ENCODE measurements around the gene MAGI1.
"Not testable (repeated sequence)": the region's sequence is repeated elsewhere in the genome, so short reads cannot be mapped to it uniquely, and the experiment has no call there.

MAGI1 gene

GRCh38 chr3:65607965-65608460, 430.7 kb downstream of the MAGI1 start:
- H3K9ac ChIP-seq (ENCODE audit: low read length); H3K23ac ChIP-seq (ENCODE audit: low read length); H3K4ac ChIP-seq (ENCODE audit: low read depth, low read length); H2BK120ac ChIP-seq (ENCODE audit: low read depth, low read length); H3K36me3 ChIP-seq (ENCODE audit: control insufficient read depth, insufficient read depth, low read length); H3K27ac ChIP-seq (ENCODE audit: low read depth, low read length); H2BK15ac ChIP-seq (replicated peaks; ENCODE audit: low read depth); H3K56ac ChIP-seq (ENCODE audit: low read length); H2AK5ac ChIP-seq (ENCODE audit: low read length); H3K4me3 ChIP-seq (ENCODE audit: low read length); H4K5ac ChIP-seq (ENCODE audit: low read length); H2BK5ac ChIP-seq (ENCODE audit: low read length); H3K18ac ChIP-seq (ENCODE audit: low read length); H3K79me1 ChIP-seq (ENCODE audit: low read length); H3K27me3 ChIP-seq (ENCODE audit: insufficient read depth, low read length, poor library complexity); H3K4me1 ChIP-seq (ENCODE audit: control insufficient read depth, low read depth, low read length); H4K8ac ChIP-seq (ENCODE audit: low read depth, low read length); H3K4me2 ChIP-seq (ENCODE audit: low read length); DNase-seq; H3K79me2 ChIP-seq (ENCODE audit: control insufficient read depth, insufficient read depth, low read length): not testable (repeated sequence)
- WGBS (ENCODE audit: extremely low coverage, insufficient coverage, low lambda C conversion rate), result no CpG with 5 or more reads among the region's 8 CpGs

GRCh38 chr3:65607101-65607500, 431.6 kb downstream of the MAGI1 start:
- no peak overlapping the region for H3K18ac ChIP-seq (ENCODE audit: low read length)
- H3K23ac ChIP-seq (ENCODE audit: low read length), result no peak overlapping the region
- H3K79me1 ChIP-seq (ENCODE audit: low read length), result no peaks in the 10 kb centered on the region
- H3K56ac ChIP-seq (ENCODE audit: low read length), result no peak overlapping the region
- H2AK5ac ChIP-seq (ENCODE audit: low read length), result no peak overlapping the region
- no peak overlapping the region for H3K4me2 ChIP-seq (ENCODE audit: low read length)
- no peak overlapping the region for H2BK5ac ChIP-seq (ENCODE audit: low read length)
- H3K9ac ChIP-seq (ENCODE audit: low read length), result no peak overlapping the region
- H4K8ac ChIP-seq (ENCODE audit: low read depth, low read length), result no peak overlapping the region
- no peaks in the 10 kb centered on the region for H3K36me3 ChIP-seq (ENCODE audit: control insufficient read depth, insufficient read depth, low read length)
- no peaks in the 10 kb centered on the region for H3K27me3 ChIP-seq (ENCODE audit: insufficient read depth, low read length, poor library complexity)
- no peaks in the 10 kb centered on the region for H3K79me2 ChIP-seq (ENCODE audit: control insufficient read depth, insufficient read depth, low read length)
- H3K4me1 ChIP-seq (ENCODE audit: control insufficient read depth, low read depth, low read length), result no peaks in the 10 kb centered on the region
- no peak for DNase-seq
- no peak overlapping the region for H3K27ac ChIP-seq (ENCODE audit: low read depth, low read length)
- H2BK15ac ChIP-seq (replicated peaks; ENCODE audit: low read depth), result no peak overlapping the region
- H2BK120ac ChIP-seq (ENCODE audit: low read depth, low read length), result no peak overlapping the region
- no peak overlapping the region for H4K5ac ChIP-seq (ENCODE audit: low read length)
- no peak overlapping the region for H3K4me3 ChIP-seq (ENCODE audit: low read length)
- no peak overlapping the region for H3K4ac ChIP-seq (ENCODE audit: low read depth, low read length)

- Histone ChIP-seq H3K36me3 (ENCODE audit: control insufficient read depth, insufficient read depth, low read length) (no peaks in the 10 kb centered on the region), H4K8ac (ENCODE audit: low read depth, low read length) (no peak overlapping the region)
- no CpG with 5 or more reads among the region's 5 CpGs for WGBS (ENCODE audit: extremely low coverage, insufficient coverage, low lambda C conversion rate)
These were observed 432.8 kb downstream of the MAGI1 start for GRCh38 chr3:65605876-65606432.

DNA sequence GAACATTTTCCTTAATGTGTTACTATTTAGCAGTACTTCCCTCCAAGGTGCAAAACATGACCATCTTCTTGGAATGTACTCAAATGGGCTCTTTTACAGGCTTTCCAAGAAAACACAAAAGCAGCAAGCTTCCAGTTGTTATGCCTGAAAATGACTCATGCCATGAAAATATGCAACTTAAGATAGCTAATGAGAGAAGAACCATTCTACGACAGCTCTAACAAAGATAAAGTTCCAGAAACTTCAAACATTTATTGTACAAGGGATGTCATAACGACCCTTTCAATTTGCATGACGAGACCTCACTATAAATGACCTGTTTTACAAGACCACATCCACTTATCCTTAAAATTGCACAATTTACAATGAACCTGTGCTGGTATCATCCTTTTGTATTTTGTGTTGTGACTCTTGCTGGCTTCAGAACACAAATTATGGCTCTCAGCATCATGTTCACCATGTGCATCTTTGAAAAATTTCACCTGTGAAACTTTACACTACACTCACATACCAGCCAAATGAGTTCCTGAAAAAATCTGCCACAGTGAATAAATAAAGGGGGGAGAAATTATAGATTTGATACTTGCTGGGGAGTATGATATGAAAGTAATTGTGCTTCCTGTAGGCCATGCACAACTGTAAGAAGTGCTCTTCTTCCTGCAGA, 433.7 kb downstream of the MAGI1 start:
- Histone ChIP-seq H4K8ac (ENCODE audit: low read depth, low read length) (no peak overlapping the region), H3K4me3 (ENCODE audit: low read length) (no peak overlapping the region), H2AK5ac (ENCODE audit: low read length) (no peak overlapping the region), H3K36me3 (ENCODE audit: control insufficient read depth, insufficient read depth, low read length) (no peaks in the 10 kb centered on the region), H3K18ac (ENCODE audit: low read length) (no peak overlapping the region), H3K4me2 (ENCODE audit: low read length) (no peak overlapping the region), H3K4ac (ENCODE audit: low read depth, low read length) (no peak overlapping the region), H3K56ac (ENCODE audit: low read length) (no peak overlapping the region), H4K5ac (ENCODE audit: low read length) (no peak overlapping the region), H2BK5ac (ENCODE audit: low read length) (no peak overlapping the region), H3K4me1 (ENCODE audit: control insufficient read depth, low read depth, low read length) (no peaks in the 10 kb centered on the region), H2BK120ac (ENCODE audit: low read depth, low read length) (no peak overlapping the region), H3K9ac (ENCODE audit: low read length) (no peak overlapping the region), H3K79me1 (ENCODE audit: low read length) (peaks cover 3% of the 10 kb centered on the region), H3K23ac (ENCODE audit: low read length) (no peak overlapping the region), H2BK15ac (replicated peaks; ENCODE audit: low read depth) (no peak overlapping the region), H3K79me2 (ENCODE audit: control insufficient read depth, insufficient read depth, low read length) (no peaks in the 10 kb centered on the region), H3K27ac (ENCODE audit: low read depth, low read length) (no peak overlapping the region), H3K27me3 (ENCODE audit: insufficient read depth, low read length, poor library complexity) (no peaks in the 10 kb centered on the region)
- no CpG with 5 or more reads among the region's 3 CpGs for WGBS (ENCODE audit: extremely low coverage, insufficient coverage, low lambda C conversion rate)
- no peak for DNase-seq

More at GRCh38 chr3:65605876-65606432, 432.8 kb downstream of the MAGI1 start:
- H2BK5ac ChIP-seq (ENCODE audit: low read length), result no peak overlapping the region
- peaks cover under 1% of the 10 kb centered on the region for H3K79me1 ChIP-seq (ENCODE audit: low read length)
- H3K27me3 ChIP-seq (ENCODE audit: insufficient read depth, low read length, poor library complexity), result no peaks in the 10 kb centered on the region
- no peak overlapping the region for H3K4me3 ChIP-seq (ENCODE audit: low read length)
- H3K27ac ChIP-seq (ENCODE audit: low read depth, low read length), result no peak overlapping the region
- no peak for DNase-seq
- no peak overlapping the region for H2BK120ac ChIP-seq (ENCODE audit: low read depth, low read length)
- no peak overlapping the region for H3K9ac ChIP-seq (ENCODE audit: low read length)
- H3K4me2 ChIP-seq (ENCODE audit: low read length), result no peak overlapping the region
- H3K79me2 ChIP-seq (ENCODE audit: control insufficient read depth, insufficient read depth, low read length), result no peaks in the 10 kb centered on the region
- no peak overlapping the region for H3K4ac ChIP-seq (ENCODE audit: low read depth, low read length)
- no peak overlapping the region for H3K56ac ChIP-seq (ENCODE audit: low read length)
- no peak overlapping the region for H4K5ac ChIP-seq (ENCODE audit: low read length)
- H3K23ac ChIP-seq (ENCODE audit: low read length), result no peak overlapping the region
- H3K4me1 ChIP-seq (ENCODE audit: control insufficient read depth, low read depth, low read length), result no peaks in the 10 kb centered on the region
- no peak overlapping the region for H3K18ac ChIP-seq (ENCODE audit: low read length)
- no peak overlapping the region for H2BK15ac ChIP-seq (replicated peaks; ENCODE audit: low read depth)
- no peak overlapping the region for H2AK5ac ChIP-seq (ENCODE audit: low read length)

DNA sequence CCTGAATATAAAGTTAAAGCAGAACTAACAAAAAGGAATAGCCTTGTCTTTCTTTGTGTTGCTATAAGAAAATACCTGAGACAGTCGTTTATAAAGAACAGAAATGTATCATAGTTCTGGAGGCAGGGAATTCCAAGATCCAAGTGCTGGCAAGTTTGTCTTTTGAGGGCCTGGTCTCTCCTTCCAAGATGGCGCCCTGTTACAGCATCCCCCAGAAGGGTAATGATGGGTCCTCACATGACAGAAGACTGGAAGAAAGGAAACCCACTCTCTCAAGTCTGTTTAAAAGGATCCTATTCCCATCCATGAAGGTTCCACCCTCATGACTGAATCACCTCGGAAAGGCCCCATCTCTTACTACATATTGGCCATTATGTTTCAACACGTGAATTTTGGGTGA, 435.1 kb downstream of the MAGI1 start:
- H3K4me1 ChIP-seq (ENCODE audit: control insufficient read depth, low read depth, low read length), result no peaks in the 10 kb centered on the region
- no peak overlapping the region for H3K27ac ChIP-seq (ENCODE audit: low read depth, low read length)
- H2BK15ac ChIP-seq (replicated peaks; ENCODE audit: low read depth), result no peak overlapping the region

GRCh38 chr3:65600888-65601287, 437.8 kb downstream of the MAGI1 start:
- Histone ChIP-seq H3K23ac (ENCODE audit: low read length) (no peak overlapping the region), H3K4me3 (ENCODE audit: low read length) (no peak overlapping the region), H3K4me2 (ENCODE audit: low read length) (no peak overlapping the region), H4K8ac (ENCODE audit: low read depth, low read length) (no peak overlapping the region), H4K5ac (ENCODE audit: low read length) (no peak overlapping the region), H2AK5ac (ENCODE audit: low read length) (no peak overlapping the region), H3K9ac (ENCODE audit: low read length) (no peak overlapping the region), H3K56ac (ENCODE audit: low read length) (no peak overlapping the region), H2BK5ac (ENCODE audit: low read length) (no peak overlapping the region), H3K4me1 (ENCODE audit: control insufficient read depth, low read depth, low read length) (peaks cover 2% of the 10 kb centered on the region), H3K4ac (ENCODE audit: low read depth, low read length) (no peak overlapping the region), H3K36me3 (ENCODE audit: control insufficient read depth, insufficient read depth, low read length) (no peaks in the 10 kb centered on the region), H2BK120ac (ENCODE audit: low read depth, low read length) (no peak overlapping the region), H3K27me3 (ENCODE audit: insufficient read depth, low read length, poor library complexity) (no peaks in the 10 kb centered on the region), H3K79me1 (ENCODE audit: low read length) (peaks cover 4% of the 10 kb centered on the region), H3K18ac (ENCODE audit: low read length) (no peak overlapping the region), H3K27ac (ENCODE audit: low read depth, low read length) (no peak overlapping the region), H2BK15ac (replicated peaks; ENCODE audit: low read depth) (no peak overlapping the region), H3K79me2 (ENCODE audit: control insufficient read depth, insufficient read depth, low read length) (peaks cover 2% of the 10 kb centered on the region)
- no peak for DNase-seq
- WGBS (ENCODE audit: extremely low coverage, insufficient coverage, low lambda C conversion rate), result no CpG with 5 or more reads among the region's 2 CpGs

More for the DNA sequence above, 435.1 kb downstream of the MAGI1 start:
- Histone ChIP-seq H2BK120ac (ENCODE audit: low read depth, low read length) (no peak overlapping the region), H2BK5ac (ENCODE audit: low read length) (no peak overlapping the region), H3K4ac (ENCODE audit: low read depth, low read length) (no peak overlapping the region), H3K79me1 (ENCODE audit: low read length) (peaks cover 3% of the 10 kb centered on the region), H4K8ac (ENCODE audit: low read depth, low read length) (no peak overlapping the region), H2AK5ac (ENCODE audit: low read length) (no peak overlapping the region), H3K79me2 (ENCODE audit: control insufficient read depth, insufficient read depth, low read length) (no peaks in the 10 kb centered on the region), H3K4me2 (ENCODE audit: low read length) (no peak overlapping the region), H3K18ac (ENCODE audit: low read length) (no peak overlapping the region), H3K23ac (ENCODE audit: low read length) (no peak overlapping the region), H3K36me3 (ENCODE audit: control insufficient read depth, insufficient read depth, low read length) (no peaks in the 10 kb centered on the region), H3K56ac (ENCODE audit: low read length) (no peak overlapping the region), H3K4me3 (ENCODE audit: low read length) (no peak overlapping the region), H4K5ac (ENCODE audit: low read length) (no peak overlapping the region), H3K9ac (ENCODE audit: low read length) (no peak overlapping the region), H3K27me3 (ENCODE audit: insufficient read depth, low read length, poor library complexity) (no peaks in the 10 kb centered on the region)
- DNase-seq, result no peak
- no CpG with 5 or more reads among the region's 4 CpGs for WGBS (ENCODE audit: extremely low coverage, insufficient coverage, low lambda C conversion rate)

Measured in mesendoderm (in vitro differentiated cells).